RCC 7860 (cell line): ENCODE results near the gene ELOA2.
"Not testable (repeated sequence)": the region's sequence is repeated elsewhere in the genome, so short reads cannot be mapped to it uniquely, and the experiment has no call there.

ENCODE experiments used
- DNase-seq: peaks from one replicate; pipeline ENCODE4 v3.0.0-alpha.2; 2015; ENCODE audit warnings: low spot score
- FAIRE-seq: peaks from 2 replicates; lab custom pipeline; 2012; peaks lifted over from hg19 to GRCh38; lab: Jason Lieb, UNC

ELOA2 gene

GRCh38 chr18:47023769-47024465 is 11.5 kb downstream of the ELOA2 start:
- not testable (repeated sequence) for DNase-seq, FAIRE-seq

GRCh38 chr18:47022821-47023220 is 12.6 kb downstream of the ELOA2 start:
- DNase-seq, FAIRE-seq: not testable (repeated sequence)

GRCh38 chr18:47020757-47021156 is 14.7 kb downstream of the ELOA2 start:
- not testable (repeated sequence) for FAIRE-seq, DNase-seq

GRCh38 chr18:47019870-47020269 is 15.6 kb downstream of the ELOA2 start:
- FAIRE-seq, DNase-seq: not testable (repeated sequence)
